T-helper 1 cell treated with Interleukin-12 subunit alpha and Interleukin-12 subunit beta and Interleukin-4 antibody, amounts not matched to agents 30 μg/mL and 1 μg/mL, for 36 hours (primary cell): ENCODE measurements around the gene PCLO.
"Not testable (repeated sequence)": the region's sequence is repeated elsewhere in the genome, so short reads cannot be mapped to it uniquely, and the experiment has no call there.

Experiments used
- H3K27ac Mint-ChIP-seq: one replicate; pipeline ENCODE4 v1.8.0; 2021; ENCODE audit warnings: mild to moderate bottlenecking, mixed read lengths
- H3K27me3 Mint-ChIP-seq: one replicate; pipeline ENCODE4 v1.8.0; 2021; ENCODE audit warnings: low read depth, mixed read lengths
- H3K36me3 Mint-ChIP-seq: one replicate; pipeline ENCODE4 v1.8.0; 2021; ENCODE audit warnings: low read depth, mixed read lengths
- H3K4me1 Mint-ChIP-seq: one replicate; pipeline ENCODE4 v1.8.0; 2021; ENCODE audit warnings: low read depth, mixed read lengths
- H3K4me3 Mint-ChIP-seq: one replicate; pipeline ENCODE4 v1.8.0; 2021; ENCODE audit warnings: mild to moderate bottlenecking, moderate library complexity, mixed read lengths
- H3K9me3 Mint-ChIP-seq: one replicate; pipeline ENCODE4 v1.8.0; 2021; ENCODE audit warnings: mixed read lengths

The PCLO gene

DNA sequence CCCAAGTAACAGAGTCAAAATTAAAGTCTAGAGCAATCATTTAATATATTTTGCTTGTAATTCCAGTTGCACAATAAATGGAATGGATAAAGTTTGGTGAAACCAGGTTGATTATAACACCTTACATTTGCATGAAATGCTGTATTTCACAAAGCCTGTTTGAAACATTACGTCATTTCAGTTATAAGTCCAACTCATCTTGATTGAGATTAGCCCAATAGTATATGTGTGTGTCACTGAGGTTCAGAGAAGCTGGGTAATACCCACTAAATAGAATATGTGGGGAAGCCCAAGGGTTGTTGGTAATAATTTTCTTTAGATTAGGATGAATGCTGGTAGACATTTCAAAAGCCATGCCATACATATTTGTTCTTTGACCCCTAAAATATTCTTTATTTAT, 456.3 kb downstream of the PCLO start:
- not testable (repeated sequence) for H3K4me1 Mint-ChIP-seq

DNA sequence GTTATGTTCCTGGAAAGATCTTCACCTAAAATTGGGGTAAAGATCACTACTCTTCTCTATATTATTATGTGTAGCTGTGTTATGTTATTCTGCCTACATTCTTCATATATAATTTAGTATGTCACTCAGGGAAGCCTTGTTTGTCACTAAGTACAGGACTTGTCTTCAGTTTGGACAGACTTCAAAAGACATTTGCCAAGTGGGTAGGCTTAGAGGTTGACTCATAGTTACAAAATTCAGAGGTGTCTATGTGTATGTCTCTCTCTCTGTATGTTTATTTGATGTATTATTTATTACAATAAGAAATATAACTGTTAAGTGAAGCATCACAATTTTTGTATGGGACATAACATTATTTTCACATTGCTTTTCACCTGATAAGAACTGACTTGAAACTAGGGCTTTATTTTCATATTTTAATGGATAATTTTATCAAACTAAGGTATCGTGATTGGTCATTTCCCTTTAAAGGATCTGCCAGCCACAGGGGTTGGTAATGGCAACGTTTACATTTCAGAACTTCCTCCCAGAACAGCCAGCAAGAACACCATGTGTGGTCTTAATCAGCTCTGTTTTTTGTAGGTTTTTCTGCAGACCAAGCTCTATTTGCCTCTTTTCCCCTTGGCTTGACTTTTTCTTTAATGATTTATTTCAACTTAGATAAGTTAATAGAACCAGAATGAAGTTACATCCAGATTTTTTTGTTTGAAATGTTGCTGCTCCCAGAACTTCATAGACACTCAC, 457.0 kb downstream of the PCLO start:
- Mint-ChIP-seq H3K4me1 (no peaks in the 10 kb centered on the region), H3K36me3 (no peaks in the 10 kb centered on the region), H3K9me3 (no peaks in the 10 kb centered on the region), H3K27me3 (no peaks in the 10 kb centered on the region), H3K4me3 (no peak overlapping the region), H3K27ac (no peak overlapping the region)

More for the DNA sequence above, 456.3 kb downstream of the PCLO start:
- H3K9me3 Mint-ChIP-seq, H3K27me3 Mint-ChIP-seq, H3K27ac Mint-ChIP-seq, H3K36me3 Mint-ChIP-seq, H3K4me3 Mint-ChIP-seq: not testable (repeated sequence)

DNA sequence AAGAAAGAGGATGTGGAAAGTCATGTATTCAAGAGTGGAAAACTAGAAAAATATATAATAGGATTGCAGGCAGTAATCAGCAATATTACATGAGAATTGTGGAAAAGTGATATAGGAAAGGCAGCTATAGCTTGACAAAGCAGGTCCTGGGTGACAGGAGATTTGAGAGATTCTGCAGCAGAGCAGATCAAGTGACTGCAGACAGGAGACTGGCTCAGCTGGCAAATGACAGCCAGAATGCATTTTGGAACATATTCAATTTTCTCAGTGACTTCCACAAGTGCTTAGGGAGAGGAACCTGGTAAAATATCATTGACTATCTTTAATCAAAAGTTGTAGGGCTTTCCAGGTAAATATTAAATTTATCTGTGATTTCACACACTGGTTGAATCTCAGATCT, 458.6 kb downstream of the PCLO start:
- H3K27ac Mint-ChIP-seq: no peak overlapping the region
- no peaks in the 10 kb centered on the region for H3K4me1 Mint-ChIP-seq
- H3K27me3 Mint-ChIP-seq: no peaks in the 10 kb centered on the region
- H3K4me3 Mint-ChIP-seq: no peak overlapping the region
- H3K36me3 Mint-ChIP-seq: no peaks in the 10 kb centered on the region
- H3K9me3 Mint-ChIP-seq: no peaks in the 10 kb centered on the region
